ENCODE data around the gene GRIK2. TPM values are rescaled to one million over a fixed set of nuclear protein-coding genes. Genes with fewer than 3 reads are reported as not detected.

GRIK2 gene
- total RNA-seq, 1 experiment from 2014 or later, result 0.70 TPM

DNA sequence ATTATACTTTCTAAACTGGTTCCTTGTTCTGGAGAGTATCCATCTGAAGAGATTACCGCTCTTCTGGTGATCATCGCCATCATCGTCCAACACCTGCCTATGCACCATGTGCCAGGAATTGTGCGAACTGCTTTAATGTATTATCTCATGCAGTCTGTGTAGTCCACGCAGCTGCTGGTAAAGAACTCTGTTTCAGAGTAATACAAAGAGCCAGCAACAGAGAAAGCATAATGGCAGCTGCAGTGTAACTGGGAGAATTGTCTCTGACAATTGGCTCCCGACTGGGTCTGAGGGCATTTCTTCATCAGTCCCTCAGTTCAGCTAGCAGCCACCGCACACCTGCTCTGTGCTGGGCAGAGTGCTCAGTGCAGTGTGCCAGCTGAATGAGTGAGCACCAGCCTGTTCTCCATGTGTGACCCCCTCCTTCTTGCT, 383.4 kb downstream of the GRIK2 start:
- H3K27ac ChIP-seq (ENCODE audit: insufficient read length, low read depth, low read length), result no peak overlapping the region
- no peak overlapping the region; a peak in 1 of 7 replicates for H3K27ac Mint-ChIP-seq

More for the DNA sequence above, 383.4 kb downstream of the GRIK2 start:
- Mint-ChIP-seq H3K9me3 (no peaks in the 10 kb centered on the region), H3K4me1 (peaks cover 12 to 15% of the 10 kb centered on the region in 2 experiments), H3K4me3 (no peak overlapping the region), H3K27me3 (ENCODE audit: low read depth) (no peaks in the 10 kb centered on the region), H3K36me3 (ENCODE audit: insufficient read depth in 1 of 3, low read depth in 3 of 3) (no peaks in the 10 kb centered on the region)
- Histone ChIP-seq H2BK20ac (ENCODE audit: low read depth, low read length, poor library complexity, severe bottlenecking) (no peak overlapping the region), H4K5ac (ENCODE audit: insufficient read length, low read depth, low read length) (no peak overlapping the region), H4K20me1 (ENCODE audit: control insufficient read depth, insufficient read depth, insufficient read length) (no peaks in the 10 kb centered on the region), H3K4ac (ENCODE audit: low read depth, low read length) (no peak overlapping the region), H3K27me3 (ENCODE audit: insufficient read depth, low read length) (no peaks in the 10 kb centered on the region), H4K91ac (ENCODE audit: insufficient read length, low read depth, low read length) (no peak overlapping the region), H2BK15ac (ENCODE audit: low read depth, low read length) (no peak overlapping the region), H3K79me1 (ENCODE audit: insufficient read depth, low read depth, low read length, poor library complexity, severe bottlenecking) (no peaks in the 10 kb centered on the region), H2AFZ (ENCODE audit: low read length) (no peak overlapping the region), H2BK120ac (ENCODE audit: low read depth, low read length, poor library complexity, severe bottlenecking) (no peak overlapping the region), H3K4me1 (ENCODE audit: insufficient read depth, low read length) (peaks cover 9% of the 10 kb centered on the region), H3K18ac (ENCODE audit: insufficient read length, low read depth, low read length) (no peak overlapping the region), H2BK5ac (ENCODE audit: insufficient read length, low read length) (no peak overlapping the region), H3K23me2 (ENCODE audit: insufficient read length, low read depth, low read length, poor library complexity, severe bottlenecking) (no peaks in the 10 kb centered on the region), H4K8ac (replicated peaks; ENCODE audit: insufficient read length, low read depth, low read length) (no peak overlapping the region), H2BK12ac (ENCODE audit: insufficient read length, low read depth, low read length) (no peak overlapping the region), H3K23ac (ENCODE audit: insufficient read length, low read depth, low read length) (no peak overlapping the region), H3K79me2 (ENCODE audit: insufficient read depth, low read length) (no peaks in the 10 kb centered on the region), H3K56ac (ENCODE audit: insufficient read length, low read depth, low read length) (no peak overlapping the region), H2AK5ac (ENCODE audit: insufficient read length, low read length) (no peak overlapping the region), H3K9ac (ENCODE audit: extremely low read depth, insufficient read length, low read length) (no peak overlapping the region), H3K14ac (ENCODE audit: insufficient read depth, low read length) (no peak overlapping the region), H3K4me2 (ENCODE audit: insufficient read depth, insufficient read length, low read length) (no peak overlapping the region), H3T11ph (ENCODE audit: low read length) (no peak overlapping the region), H3K9me3 (ENCODE audit: control insufficient read depth, low read depth, low read length) (no peaks in the 10 kb centered on the region)
- WGBS (ENCODE audit: extremely low coverage, insufficient read length, low lambda C conversion rate), result no CpG with 5 or more reads among the region's 7 CpGs
- TF ChIP-seq, protein P1, sequence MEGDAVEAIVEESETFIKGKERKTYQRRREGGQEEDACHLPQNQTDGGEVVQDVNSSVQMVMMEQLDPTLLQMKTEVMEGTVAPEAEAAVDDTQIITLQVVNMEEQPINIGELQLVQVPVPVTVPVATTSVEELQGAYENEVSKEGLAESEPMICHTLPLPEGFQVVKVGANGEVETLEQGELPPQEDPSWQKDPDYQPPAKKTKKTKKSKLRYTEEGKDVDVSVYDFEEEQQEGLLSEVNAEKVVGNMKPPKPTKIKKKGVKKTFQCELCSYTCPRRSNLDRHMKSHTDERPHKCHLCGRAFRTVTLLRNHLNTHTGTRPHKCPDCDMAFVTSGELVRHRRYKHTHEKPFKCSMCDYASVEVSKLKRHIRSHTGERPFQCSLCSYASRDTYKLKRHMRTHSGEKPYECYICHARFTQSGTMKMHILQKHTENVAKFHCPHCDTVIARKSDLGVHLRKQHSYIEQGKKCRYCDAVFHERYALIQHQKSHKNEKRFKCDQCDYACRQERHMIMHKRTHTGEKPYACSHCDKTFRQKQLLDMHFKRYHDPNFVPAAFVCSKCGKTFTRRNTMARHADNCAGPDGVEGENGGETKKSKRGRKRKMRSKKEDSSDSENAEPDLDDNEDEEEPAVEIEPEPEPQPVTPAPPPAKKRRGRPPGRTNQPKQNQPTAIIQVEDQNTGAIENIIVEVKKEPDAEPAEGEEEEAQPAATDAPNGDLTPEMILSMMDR (conservative IDR thresholded peaks at IDR 0.05), result no peak
- DNase-seq, result no peak

Data from H9 (cell line).